Measurements from ENCODE around the gene ASAP2. TPM values are rescaled to one million over a fixed set of nuclear protein-coding genes. Genes with fewer than 3 reads are reported as not detected.

The ASAP2 gene
- polyA plus RNA-seq, 12 donors: 18.4 to 45.5 (median 21.2) TPM; not detected in 1

DNA sequence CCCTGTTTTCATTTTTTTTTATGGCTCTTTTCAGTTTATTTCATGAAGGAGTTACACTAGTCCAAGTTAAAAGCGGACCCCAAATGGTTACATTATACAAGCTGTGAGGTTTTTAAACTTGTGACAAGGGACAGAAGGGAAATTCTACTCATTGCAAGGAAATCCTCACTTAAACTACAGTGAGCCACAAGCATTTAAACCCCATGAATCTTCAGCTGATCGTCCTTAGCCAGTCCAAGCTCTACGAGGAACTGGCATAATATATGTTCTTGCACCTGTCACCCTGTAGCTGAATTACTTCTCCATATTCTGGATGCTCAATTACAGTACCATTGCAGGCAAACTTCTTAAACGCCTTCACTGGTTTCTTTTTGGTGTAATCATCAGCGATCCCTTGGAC, 64.5 kb downstream of the ASAP2 start:
- DNase-seq: no peak

DNA sequence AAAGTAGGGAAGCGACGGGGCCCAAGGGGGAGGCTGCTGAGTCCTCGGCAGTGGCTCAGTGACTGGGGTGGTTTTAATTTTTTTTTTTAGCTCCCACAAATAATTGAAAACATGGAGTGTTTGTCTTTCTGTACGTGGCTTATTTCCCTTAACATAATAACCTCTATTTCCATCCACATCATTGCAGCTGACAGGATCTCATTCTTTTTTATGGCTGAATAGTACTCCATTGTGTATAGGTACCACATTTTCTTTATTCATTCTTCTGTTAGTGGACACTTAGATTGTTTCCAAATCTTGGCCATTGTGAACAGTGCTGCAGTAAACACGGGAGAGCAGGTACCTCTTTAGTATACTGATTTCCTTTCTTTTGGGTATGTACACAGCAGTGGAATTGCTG, 65.1 kb downstream of the ASAP2 start:
- no peak for DNase-seq

DNA sequence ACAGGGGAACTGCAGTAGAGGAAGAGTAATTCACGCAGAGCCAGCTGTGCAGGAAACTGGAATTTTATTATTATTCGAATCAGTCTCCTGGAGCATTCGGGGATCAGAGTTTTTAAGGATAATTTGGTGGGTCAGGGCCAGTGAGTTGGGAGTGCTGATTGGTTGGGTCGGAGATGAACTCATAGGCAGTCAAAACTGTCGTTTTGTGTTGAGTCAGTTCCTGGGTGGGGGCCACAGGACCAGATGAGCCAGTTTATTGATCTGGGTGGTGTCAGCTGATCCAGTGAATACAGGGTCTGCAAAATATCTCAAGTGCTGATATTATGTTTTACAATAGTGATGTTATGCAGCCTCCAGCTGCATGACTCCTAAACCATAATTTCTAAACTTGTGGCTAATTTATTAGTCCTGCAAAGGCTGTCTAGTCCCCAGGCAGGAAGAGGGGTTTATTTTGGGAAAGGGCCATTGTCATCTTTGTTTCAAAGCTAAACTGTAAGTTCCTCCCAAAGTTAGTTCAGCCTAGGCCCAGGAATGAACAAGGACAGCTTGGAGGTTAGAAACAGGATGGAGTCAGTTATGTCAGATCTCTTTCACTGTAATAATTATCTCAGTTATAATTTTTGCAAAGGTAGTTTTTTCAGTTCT, 67.0 kb downstream of the ASAP2 start:
- DNase-seq: no peak

DNA sequence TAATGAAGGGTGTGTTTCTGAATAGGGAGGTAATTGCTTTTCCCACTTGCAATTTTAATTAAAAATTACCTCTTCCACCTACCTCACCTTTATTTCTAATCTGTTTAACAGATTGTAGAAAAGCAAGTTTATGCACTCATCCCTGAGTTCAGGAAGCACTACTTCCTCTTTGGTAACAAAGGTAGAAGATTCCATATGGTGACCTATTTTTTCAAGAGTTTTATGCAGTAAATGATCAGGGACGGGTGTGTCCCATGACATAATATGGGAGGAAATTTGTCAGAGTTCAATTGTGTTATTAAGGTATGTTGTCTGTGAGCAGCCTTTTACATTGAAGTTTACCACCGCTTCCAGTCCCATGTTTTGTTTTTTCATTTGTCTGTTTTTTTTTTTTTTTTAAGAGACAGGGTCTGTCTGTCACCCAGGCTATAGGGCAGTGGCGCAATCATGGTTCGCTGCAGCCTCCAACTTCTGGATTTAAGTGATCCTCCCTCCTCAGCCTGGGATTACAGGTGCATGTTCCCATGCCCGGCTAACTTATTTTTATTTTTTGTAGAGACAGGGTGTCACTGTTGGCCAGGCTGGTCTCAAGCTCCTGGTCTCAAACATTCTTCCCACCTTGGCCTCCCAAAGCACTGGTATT, 68.2 kb downstream of the ASAP2 start:
- no peak for DNase-seq

DNA sequence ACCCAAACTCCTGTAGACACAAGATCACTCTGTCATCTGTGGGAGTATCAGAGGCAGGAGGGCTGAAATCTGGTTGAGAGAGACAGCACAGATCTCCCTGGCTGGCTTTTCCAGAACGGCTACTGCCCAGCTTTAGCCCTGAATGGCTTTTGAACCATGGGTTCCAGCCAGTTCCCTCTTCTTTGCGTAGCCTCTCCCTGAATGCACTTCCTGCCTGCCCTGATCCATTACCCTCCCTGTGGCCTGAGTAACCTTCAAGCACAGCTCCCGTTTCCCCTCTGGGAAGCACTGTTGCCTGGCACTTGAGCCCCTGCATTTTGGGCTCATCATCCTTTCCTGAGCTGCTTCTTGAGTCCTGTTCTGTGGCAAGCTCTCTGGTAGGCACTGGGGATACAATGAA, 68.8 kb downstream of the ASAP2 start:
- no peak for DNase-seq

DNA sequence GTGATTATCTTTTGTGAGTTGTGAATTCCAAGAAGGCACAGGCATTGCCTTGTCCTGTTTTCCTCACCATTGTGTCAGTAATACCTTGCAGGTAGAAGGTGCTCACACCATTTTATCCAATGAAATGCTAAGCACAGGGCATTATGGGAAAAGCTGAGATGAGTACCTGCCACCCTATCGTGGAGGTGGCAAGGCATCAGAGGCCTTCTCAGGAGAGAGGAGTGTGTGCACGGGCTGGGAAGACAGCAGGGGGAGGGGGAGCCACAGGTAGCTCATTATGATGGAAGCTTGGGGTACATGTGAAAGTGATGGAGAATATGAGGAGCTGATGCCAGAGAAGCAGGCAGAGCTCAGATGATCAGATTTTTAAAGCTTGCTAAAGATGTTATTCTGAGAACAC, 69.5 kb downstream of the ASAP2 start:
- no peak for DNase-seq

DNA sequence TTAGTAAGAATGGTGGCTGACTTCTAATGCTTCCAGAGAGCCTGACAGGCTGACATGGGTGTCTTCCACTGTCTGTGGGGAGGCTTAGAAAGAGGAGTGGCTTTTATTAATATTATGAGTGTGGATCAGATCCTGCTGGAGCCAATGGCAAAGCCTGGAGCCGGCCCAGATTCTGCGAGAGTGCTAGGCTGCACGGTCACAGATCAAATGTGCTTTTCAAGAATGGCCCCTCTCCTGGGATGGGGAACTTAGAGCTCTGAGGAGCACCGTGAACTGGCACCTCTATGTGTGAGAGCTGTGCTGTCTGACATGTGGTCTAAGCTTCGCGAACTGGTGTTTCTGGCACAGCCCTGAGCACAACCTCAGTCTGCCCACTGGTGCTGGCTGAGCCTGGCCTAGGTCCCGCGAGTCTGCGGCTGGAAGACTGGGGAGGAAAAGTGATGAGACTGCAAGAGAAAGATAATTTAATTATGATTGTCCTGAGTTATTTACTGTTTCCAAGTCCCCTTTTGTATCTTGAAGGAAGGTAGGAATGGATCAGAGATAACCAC, 70.4 kb downstream of the ASAP2 start:
- no peak for DNase-seq

DNA sequence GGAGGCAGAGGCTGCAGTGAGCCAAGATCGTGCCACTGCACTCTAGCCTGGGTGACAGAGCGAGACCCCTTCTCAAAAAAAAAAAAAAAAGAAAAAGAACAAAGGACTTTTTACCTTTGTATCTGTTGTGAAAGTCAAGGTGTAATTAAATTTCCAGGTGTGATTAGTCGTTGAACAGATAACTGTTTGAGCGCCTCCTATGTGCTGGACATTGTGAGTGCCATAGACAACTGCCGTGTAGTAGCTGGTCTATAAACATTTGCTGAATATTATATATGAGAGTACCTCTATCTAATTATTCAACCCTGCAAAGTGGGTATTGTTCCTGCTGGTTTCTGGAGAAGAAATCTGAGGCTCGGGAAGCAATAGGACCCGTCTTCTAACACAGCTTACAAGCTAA, 71.8 kb downstream of the ASAP2 start:
- no peak for DNase-seq

DNA sequence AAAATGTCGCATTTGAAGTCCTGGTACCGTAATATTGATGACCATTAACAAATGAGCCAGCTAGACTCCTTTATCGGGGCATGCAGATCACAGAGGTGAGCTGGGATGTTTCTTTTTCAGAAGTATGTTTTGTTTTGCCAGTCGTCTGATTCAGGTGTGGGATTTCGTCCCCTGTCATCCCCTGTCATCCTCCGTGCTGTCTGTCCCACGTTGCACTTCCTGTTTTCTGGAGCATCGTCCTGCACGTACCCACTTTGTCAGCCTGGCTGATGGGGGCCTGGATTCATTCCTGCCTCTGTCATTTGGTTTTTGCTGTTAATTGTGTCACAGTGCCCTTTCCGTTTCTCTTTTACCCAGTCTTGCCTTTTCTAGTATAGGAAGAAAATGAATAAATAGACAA, 72.8 kb downstream of the ASAP2 start:
- DNase-seq: no peak

DNA sequence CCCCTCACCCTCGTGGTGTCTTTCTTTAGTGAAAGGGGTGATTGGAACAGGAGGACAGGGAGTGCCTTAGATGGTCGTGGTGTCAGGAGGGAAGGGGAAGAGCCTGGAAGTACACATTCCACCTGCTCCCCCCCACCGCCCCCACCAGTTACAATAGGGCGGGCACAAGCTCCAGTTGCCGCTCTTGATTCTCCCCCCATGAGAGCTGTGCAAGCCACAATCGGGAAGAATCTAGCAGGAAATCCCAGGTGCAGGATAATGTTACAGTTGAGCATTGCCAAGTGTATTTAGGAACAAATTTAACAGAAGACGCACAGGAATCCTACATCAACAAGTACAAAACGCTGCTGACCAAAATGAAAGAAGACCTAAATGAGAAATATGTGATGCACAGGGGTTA, 73.6 kb downstream of the ASAP2 start:
- DNase-seq: no peak

DNA sequence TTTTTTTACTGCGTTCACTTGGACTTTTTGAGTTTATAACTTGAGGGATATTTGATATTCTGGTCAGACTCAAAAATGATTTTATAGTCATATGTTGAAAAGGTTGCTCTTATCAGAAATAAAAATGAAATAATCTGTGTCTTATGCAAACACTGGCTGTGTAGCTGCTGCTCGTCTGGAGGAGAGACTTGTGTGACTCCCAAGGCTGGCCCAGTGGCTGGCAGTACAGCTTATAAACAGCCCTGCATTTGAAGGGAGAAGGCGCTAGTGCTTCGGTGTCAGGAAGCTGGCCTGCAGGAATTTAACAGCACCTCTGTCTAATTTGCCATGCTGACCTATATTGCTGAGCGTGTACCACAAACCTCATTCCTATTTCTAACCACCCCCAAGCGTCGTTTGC, 74.5 kb downstream of the ASAP2 start:
- DNase-seq: no peak

DNA sequence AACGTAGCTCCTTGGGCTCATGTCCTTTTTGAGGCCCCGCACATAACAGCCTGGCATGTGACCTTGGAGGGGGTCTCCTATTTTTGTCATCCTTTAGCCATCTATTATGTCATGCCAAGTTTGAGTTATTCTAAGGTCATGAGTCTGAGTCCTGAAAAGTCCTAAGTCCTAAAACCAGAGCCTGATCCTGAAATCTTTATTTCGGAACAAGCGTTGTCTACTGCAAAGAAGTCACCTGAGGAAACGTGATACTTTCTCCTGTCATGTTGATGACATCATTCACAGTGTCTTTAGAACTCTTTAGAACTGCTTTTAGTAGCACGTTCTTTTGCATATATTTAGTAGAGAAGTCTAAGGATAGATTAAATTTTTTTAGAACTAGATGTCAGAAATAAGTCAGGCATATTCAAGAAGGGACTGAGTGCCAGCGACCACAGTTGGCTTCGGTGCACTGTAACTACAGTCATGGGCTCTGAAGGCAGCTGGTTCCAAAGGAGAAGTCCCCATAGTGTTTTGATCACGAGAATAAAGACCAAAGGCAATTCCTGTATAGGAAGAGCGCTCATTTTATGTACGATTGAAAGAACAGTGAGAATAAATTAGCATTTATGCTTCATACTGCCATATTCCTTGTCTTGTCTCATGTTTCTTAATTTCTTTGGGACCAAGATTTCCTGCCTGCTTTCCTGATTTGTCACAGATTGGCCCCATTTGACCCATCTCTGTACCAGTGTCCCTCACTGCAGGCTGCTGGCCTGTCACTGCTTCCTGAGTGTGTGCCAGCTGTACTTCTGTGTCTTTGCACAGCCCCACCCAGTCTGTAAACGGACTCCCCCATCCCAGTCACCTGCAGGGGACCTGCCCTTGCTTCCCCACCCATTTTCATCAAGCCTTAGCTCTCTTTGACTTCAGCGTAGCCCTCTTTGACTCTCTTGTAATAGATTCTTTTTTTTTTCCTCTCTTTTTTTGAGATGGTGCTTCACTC, 75.8 kb downstream of the ASAP2 start:
- DNase-seq: no peak

DNA sequence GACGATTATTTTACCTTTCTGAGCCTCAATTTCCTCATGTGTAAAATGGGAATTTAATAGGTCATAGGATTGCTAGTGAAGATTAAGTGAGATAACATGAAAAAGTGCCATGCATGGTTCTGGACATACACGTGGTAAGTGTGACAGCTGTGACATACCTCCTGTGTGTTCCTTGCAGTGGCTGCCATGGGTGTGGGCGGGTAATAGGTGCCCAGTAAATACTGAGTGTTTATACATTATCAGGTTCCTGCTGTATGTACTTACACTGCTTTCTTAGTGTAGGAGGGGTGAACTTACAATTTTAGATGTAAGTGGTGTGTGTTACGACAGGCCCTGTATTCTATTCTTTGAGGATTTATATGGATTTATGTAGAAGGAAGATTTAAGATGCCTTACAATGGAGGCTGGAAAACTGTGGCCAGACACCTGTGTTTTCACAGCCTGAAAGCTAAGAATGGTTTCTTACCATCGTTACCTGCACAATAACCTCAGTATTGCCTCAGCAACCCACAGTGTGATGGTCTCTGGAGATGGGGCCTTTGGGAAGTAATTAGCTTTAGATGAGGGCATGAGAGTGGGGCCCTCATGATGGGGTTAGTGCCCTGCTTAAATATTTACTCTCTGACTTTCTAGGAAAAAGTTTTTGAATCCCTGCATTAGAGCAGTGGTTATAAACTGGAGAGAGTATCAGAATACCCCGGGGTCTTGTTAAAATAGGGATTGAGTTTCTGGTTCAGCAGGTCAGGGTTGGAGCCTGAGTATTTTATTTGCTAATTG, 78.1 kb downstream of the ASAP2 start:
- DNase-seq: no peak

DNA sequence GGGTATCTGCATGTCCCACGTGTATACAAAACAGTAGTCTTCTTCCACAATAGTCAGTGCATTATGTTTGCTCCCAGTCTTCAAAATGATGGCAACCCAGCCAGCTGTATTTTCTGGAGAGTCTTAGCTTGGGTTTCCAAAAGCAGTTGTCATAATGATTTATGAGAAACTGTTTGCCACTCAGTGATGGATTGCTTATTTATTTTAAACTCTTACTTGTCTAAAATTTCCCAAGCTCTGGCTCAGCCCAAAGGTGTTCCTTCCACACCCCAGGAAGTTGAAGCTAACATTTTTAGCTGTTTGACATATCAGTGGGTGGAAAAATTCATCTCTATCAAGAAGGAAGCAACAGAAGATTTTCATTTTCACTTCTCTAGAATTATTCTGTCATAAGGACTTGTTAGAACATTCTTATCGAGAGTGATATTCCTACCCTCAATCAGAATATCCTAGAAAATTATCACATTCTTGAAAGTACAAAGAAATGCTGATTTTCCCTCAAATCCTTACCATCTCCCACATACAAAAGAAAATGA, 78.8 kb downstream of the ASAP2 start:
- DNase-seq: no peak

DNA sequence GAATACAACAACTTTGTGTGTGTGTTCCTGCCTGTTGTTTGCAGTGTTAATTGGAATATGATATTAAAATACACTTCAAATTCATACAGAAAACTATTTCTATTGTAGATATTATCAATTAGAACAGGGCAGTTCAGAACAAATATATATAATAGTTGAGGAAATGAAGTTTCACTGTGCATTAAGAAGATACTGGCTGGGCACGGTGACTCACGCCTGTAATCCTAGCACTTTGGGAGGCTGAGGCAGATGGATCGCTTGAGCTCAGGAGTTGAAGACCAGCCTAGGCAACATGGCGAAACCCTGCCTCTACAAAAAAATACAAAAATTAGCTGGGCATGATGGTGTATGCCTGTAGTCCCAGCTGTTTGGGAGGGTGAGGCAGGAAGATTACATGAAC, 79.3 kb downstream of the ASAP2 start:
- no peak for DNase-seq

DNA sequence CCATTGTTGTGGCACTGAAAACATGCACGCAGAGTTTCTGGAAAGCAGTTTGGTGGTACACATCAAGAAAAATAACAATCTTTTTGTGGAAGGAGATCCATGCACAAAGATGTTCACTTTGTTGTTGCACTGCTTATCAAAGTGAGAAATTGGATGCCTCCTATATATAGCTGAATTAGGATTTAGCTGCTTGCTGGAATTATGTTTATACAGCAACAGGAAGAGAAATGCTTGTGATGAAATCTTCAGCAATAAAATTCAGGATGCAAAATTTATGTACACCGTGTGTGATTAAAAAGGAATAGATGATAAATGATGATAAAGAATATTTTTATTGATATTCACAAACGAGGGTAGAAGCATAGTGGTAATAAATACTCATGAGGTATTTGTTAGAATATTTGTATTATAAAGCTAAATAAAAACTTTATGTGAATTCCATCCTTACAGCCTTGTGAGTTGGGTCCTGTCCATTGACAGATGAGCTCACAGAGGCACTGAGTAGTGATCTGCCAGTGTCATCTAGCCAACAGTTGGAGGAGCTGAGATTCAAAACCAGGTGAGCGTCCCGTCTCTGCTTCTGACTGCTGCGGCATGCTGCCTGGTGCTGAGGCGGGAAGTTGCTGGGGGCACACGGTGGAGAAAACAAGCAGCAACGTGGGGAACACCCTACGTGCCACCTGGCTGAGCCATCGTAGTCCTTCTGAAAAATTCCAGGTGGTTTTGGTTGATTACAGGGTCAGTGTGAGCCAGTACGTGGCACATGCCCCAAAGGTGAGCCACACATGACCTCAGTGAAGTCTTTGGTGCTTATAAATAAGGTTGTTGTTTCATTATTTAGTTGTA, 80.2 kb downstream of the ASAP2 start:
- DNase-seq: no peak

DNA sequence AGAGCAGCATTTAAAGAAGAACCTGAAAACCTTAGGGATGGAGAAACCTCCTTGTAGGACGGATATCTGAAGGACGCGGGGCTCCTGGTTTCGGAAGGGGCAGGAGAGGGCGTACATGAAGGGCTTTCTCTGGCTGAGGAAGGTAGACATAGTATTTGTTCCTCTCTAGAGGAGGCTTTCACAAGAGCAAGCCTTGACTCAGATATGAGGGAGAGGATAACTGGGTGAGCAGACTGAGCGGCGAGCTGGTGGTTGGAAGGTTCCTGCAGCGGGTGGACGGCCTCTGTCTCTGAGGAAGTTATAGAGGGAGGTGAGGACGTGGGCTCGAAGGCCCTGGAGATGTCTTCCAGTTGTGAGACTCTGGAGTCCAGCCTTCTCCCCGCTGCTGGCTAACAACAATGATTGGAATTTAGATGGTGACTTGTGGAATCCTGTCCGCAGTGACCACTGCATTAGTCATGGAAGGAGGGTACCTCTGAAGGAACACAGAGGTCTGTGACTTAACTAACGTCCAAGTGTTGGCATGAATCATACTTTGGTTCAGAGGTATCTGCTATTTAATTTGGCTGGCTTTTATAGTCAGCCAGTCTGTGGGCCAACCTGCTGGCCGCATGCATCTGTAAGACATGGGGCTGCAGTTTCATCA, 80.9 kb downstream of the ASAP2 start:
- DNase-seq: no peak

DNA sequence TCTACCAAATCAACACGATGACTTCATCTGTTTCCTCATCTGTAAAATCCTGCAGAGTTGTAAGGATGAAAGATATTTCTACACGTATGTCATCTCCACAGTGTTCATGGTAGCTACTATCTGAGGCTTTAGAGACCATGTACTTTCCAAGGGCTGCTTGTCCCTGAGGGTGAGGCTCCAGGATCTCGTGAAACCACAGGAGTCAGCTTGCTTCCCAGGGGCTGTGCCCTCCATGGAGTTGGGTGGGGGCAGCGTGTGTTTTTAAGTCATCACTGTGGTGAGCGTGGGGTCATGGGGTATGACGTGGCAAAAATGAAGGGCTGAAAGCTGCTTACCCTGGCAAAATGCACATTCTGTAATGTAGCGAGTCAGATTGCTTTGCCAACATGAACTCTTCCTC, 81.6 kb downstream of the ASAP2 start:
- no peak for DNase-seq

DNA sequence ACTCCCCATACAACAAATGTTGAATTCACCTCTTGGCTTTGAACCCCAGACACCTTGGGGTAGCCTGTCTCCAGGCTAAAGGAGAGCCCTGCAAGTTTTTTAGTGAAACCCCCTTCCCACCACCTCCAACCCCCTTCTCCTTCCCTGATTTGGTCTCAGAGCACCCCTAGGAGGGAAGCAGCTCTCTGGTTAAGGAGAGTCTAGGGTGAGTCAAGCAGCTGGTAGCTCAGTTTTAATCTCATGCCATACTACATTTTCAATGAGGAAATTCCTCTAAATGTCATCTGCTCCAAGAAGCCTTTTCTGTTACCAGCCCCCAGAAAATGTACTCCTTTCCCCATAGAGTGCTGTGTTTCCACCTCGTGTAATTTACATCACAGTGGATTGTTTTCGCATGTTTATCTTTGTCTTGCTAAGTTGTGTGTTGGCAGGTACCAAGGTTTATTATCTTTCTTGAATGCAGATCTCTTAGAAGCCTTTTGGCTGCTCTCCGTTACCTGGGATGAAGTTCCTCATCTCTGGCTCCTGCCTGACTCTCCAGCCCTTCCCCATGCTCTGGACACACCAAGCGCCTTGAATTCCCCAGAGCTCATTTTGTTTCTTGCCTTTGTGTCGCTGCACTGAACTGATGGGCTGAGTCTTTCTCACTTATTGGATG, 82.2 kb downstream of the ASAP2 start:
- no peak for DNase-seq
